ENCODE data around the gene CARD10.
A peak's percentile ranks its signal among the peaks of the same experiment; 100 is the strongest.

The CARD10 gene

GRCh38 chr22:37519268-37520195 lies at the start of gene CARD10:
TSS of gene CARD10 (minus strand) at chr22:37519415. CDS start at chr22:37519200, 215 bp downstream.
- H3K36me3 Mint-ChIP-seq = no peaks in the 10 kb centered on the region

DNA sequence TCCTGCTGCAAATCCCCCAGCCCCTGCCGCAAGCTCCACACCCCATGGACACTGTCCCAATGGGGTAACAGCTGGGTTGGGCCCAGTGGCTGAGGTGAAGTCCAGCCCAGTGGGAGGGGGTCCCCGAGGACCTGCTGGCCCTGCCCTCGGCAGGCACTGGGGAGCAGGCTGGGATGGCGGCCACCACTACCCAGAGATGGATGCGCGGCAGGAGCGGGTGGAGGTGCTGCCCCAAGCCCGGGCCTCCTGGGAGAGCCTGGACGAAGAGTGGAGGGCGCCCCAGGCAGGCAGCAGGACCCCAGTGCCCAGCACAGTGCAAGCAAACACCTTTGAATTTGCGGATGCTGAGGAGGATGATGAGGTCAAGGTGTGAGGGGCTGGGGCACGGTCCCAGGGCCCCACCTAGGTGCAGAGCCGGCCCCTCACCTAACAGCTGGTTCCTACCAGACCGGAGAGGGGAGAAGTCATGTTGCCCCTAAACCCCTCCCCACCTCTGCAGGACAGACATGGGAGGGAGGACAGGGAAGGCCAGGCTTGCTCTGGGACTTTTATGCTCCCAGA lies 49.3 kb upstream of the CARD10 start:
- H3K9me3 Mint-ChIP-seq = no peaks in the 10 kb centered on the region
- H3K36me3 Mint-ChIP-seq = peaks cover 20% of the 10 kb centered on the region
- peaks cover 22% of the 10 kb centered on the region for H3K4me1 Mint-ChIP-seq
- H3K4me3 Mint-ChIP-seq = no peak overlapping the region
- ATAC-seq (no peak), DNase-seq (ENCODE audit: low spot score in 2 of 2) (no peak)
- no peak overlapping the region for H3K27ac Mint-ChIP-seq

More at GRCh38 chr22:37519268-37520195, at the start of gene CARD10:
- peak within 1 kb of the TSS; percentile 56 for H3K27ac Mint-ChIP-seq
- DNase-seq (ENCODE audit: low spot score in 2 of 2) (no peak), ATAC-seq (peak; percentile 70)
- peaks cover 6% of the 10 kb centered on the region for H3K4me1 Mint-ChIP-seq
- no peaks in the 10 kb centered on the region for H3K9me3 Mint-ChIP-seq
- H3K4me3 Mint-ChIP-seq = peak within 1 kb of the TSS; percentile 68

DNA sequence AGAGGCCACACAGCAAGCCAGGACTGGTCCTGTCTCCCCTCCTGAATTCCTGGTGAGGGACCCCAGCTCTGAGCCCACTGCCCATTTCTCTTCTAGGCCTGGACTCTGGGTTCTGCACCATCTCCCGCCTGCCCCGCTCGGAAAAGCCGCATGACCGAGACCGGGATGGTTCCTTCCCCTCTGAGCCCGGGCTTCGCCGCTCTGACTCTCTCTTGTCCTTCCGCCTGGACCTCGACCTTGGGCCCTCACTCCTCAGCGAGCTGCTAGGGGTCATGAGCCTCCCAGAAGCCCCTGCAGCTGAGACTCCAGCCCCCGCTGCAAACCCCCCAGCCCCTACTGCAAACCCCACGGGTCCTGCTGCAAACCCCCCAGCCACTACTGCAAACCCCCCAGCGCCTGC lies 48.8 kb upstream of the CARD10 start:
- no peak overlapping the region for H3K4me3 Mint-ChIP-seq
- H3K9me3 Mint-ChIP-seq = no peaks in the 10 kb centered on the region
- ATAC-seq = no peak
- no peak for DNase-seq (ENCODE audit: low spot score in 2 of 2)
- peaks cover 27% of the 10 kb centered on the region for H3K4me1 Mint-ChIP-seq
- H3K27ac Mint-ChIP-seq = no peak overlapping the region
- peaks cover 20% of the 10 kb centered on the region for H3K36me3 Mint-ChIP-seq

GRCh38 chr22:37566903-37567798 lies 47.9 kb upstream of the CARD10 start:
- no peaks in the 10 kb centered on the region for H3K9me3 Mint-ChIP-seq
- H3K4me1 Mint-ChIP-seq = peaks cover 32% of the 10 kb centered on the region
- peaks cover 21% of the 10 kb centered on the region for H3K36me3 Mint-ChIP-seq
- peak overlapping the region; percentile 84 for H3K27ac Mint-ChIP-seq
- DNase-seq (ENCODE audit: low spot score in 2 of 2) = peak; percentile 95 to 97
- H3K4me3 Mint-ChIP-seq = peak overlapping the region; percentile 66
- peak; percentile 89 for ATAC-seq

GRCh38 chr22:37566329-37566837 lies 47.2 kb upstream of the CARD10 start:
- H3K27ac Mint-ChIP-seq = peak overlapping the region; percentile 84
- H3K9me3 Mint-ChIP-seq = no peaks in the 10 kb centered on the region
- peaks cover 40% of the 10 kb centered on the region for H3K4me1 Mint-ChIP-seq
- peak; percentile 43 to 76 for DNase-seq (ENCODE audit: low spot score in 2 of 2)
- ATAC-seq = peak; percentile 64
- H3K36me3 Mint-ChIP-seq = peaks cover 20% of the 10 kb centered on the region
- peak overlapping the region; percentile 66 for H3K4me3 Mint-ChIP-seq

- H3K9me3 Mint-ChIP-seq = no peaks in the 10 kb centered on the region
- peaks cover 20% of the 10 kb centered on the region for H3K36me3 Mint-ChIP-seq
- peaks cover 44% of the 10 kb centered on the region for H3K4me1 Mint-ChIP-seq
- H3K27ac Mint-ChIP-seq = peak overlapping the region; percentile 84
- H3K4me3 Mint-ChIP-seq = peak overlapping the region; percentile 66
- no peak for DNase-seq (ENCODE audit: low spot score in 2 of 2)
- no peak for ATAC-seq
Observed at GRCh38 chr22:37565830-37566229, 46.6 kb upstream of the CARD10 start.

DNA sequence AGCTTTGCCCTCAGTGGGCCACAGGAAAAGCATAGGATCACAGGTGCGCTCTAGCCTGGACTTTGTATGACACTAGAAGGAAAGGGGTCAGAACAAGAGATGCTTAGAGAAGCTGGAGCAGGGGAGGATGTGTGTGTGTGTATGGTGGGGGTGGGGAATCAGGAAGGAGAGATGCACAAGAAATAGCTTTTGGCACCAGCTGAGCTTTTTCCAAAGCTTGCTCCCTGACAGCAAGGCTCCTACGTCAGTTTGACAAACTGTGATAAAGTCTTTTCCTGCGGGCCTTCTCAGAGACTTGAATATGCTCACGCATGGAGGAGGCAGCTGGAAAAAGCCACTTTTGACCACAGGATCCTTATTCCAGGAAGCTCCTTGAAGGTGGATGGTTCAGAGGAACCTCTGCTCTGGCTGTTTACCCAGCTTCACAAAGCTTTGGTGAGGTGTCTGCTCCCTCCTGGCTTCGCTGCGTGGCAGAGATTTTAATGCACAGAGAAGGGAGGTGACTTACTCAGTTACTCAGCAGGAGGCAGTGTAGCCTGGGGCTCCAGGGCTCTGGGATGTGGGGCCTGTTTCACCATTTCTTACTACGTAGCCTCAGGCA lies 45.0 kb upstream of the CARD10 start:
- H3K27ac Mint-ChIP-seq = no peak overlapping the region
- H3K9me3 Mint-ChIP-seq = no peaks in the 10 kb centered on the region
- no peak for DNase-seq (ENCODE audit: low spot score in 2 of 2)
- peaks cover 44% of the 10 kb centered on the region for H3K4me1 Mint-ChIP-seq
- ATAC-seq = no peak
- H3K4me3 Mint-ChIP-seq = no peak overlapping the region
- H3K36me3 Mint-ChIP-seq = peaks cover 20% of the 10 kb centered on the region

- peaks cover 44% of the 10 kb centered on the region for H3K4me1 Mint-ChIP-seq
- H3K4me3 Mint-ChIP-seq = no peak overlapping the region
- H3K9me3 Mint-ChIP-seq = no peaks in the 10 kb centered on the region
- H3K36me3 Mint-ChIP-seq = peaks cover 20% of the 10 kb centered on the region
- DNase-seq (ENCODE audit: low spot score in 2 of 2) (no peak), ATAC-seq (no peak)
- no peak overlapping the region for H3K27ac Mint-ChIP-seq
Observed at GRCh38 chr22:37563153-37564081, 44.2 kb upstream of the CARD10 start.

GRCh38 chr22:37562049-37562875 lies 43.0 kb upstream of the CARD10 start:
- H3K27ac Mint-ChIP-seq = peak overlapping the region; percentile 68
- ATAC-seq = no peak

GRCh38 chr22:37561212-37562048 lies 42.2 kb upstream of the CARD10 start:
- DNase-seq (ENCODE audit: low spot score in 2 of 2) = peak; percentile 83 to 94
- peak overlapping the region; percentile 68 for H3K27ac Mint-ChIP-seq
- ATAC-seq = peak; percentile 73

More at GRCh38 chr22:37562049-37562875, 43.0 kb upstream of the CARD10 start:
- no peak for DNase-seq (ENCODE audit: low spot score in 2 of 2)
- Mint-ChIP-seq H3K4me1 (peaks cover 38% of the 10 kb centered on the region), H3K9me3 (no peaks in the 10 kb centered on the region), H3K36me3 (peaks cover 17% of the 10 kb centered on the region), H3K4me3 (peak overlapping the region; percentile 74)

DNA sequence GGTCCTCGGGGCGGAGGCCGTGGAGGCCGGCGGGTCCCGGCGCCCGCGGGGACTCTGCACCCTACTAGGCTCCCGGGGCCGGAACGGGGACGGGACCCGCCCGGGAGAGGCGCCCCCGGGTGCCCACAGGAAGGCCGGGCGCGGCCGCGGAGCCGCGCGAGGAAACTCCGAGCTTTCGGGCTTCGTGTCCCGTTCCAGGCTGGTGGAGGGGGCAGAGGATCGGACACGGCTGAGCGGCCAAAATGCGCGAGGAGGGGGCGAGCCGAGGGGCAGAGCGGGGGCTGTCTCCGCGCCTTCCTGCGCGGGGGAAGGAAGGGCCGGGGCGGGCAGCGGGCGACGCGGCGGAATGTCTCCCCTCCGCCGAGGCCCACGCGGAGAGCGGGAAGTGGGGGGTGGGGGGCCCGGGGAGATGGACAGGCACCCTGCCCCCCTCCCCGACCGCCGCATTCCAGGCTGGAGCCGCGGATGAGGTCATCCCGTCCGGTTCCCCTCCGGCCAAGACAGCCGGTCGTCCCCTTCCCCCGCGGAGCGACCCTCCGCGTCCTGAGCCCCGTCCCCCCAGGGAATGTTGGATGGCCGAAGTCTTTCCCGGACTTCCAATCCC lies 41.5 kb upstream of the CARD10 start:
- Mint-ChIP-seq H3K4me3 (peak overlapping the region; percentile 74), H3K9me3 (no peaks in the 10 kb centered on the region), H3K27ac (no peak overlapping the region), H3K36me3 (peaks cover 9% of the 10 kb centered on the region), H3K4me1 (peaks cover 35% of the 10 kb centered on the region)
- DNase-seq (ENCODE audit: low spot score in 2 of 2) (no peak), ATAC-seq (no peak)

More at GRCh38 chr22:37561212-37562048, 42.2 kb upstream of the CARD10 start:
- Mint-ChIP-seq H3K4me1 (peaks cover 35% of the 10 kb centered on the region), H3K9me3 (no peaks in the 10 kb centered on the region), H3K36me3 (peaks cover 14% of the 10 kb centered on the region), H3K4me3 (peak overlapping the region; percentile 74)
